HG02943 (cell line): ENCODE measurements around the gene TASL.
"Not testable (repeated sequence)": the region's sequence is repeated elsewhere in the genome, so short reads cannot be mapped to it uniquely, and the experiment has no call there.

Experiments used
- ATAC-seq: cut with Tn5 transposase; IDR thresholded peaks from one replicate; pipeline ENCODE4 v1.9.1; 2021; ENCODE audit warnings: mild to moderate bottlenecking, low read depth, moderate library complexity; ENCODE audit not compliant: unreplicated experiment

Gene TASL, protein sequence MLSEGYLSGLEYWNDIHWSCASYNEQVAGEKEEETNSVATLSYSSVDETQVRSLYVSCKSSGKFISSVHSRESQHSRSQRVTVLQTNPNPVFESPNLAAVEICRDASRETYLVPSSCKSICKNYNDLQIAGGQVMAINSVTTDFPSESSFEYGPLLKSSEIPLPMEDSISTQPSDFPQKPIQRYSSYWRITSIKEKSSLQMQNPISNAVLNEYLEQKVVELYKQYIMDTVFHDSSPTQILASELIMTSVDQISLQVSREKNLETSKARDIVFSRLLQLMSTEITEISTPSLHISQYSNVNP

GRCh38 chrX:30577362-30577991, at the start of gene TASL:
Gene TASL, minus strand, starts transcription at chrX:30577766. Its CDS starts 17,411 bp downstream, at chrX:30560355.
- peak; percentile 82 for ATAC-seq

DNA sequence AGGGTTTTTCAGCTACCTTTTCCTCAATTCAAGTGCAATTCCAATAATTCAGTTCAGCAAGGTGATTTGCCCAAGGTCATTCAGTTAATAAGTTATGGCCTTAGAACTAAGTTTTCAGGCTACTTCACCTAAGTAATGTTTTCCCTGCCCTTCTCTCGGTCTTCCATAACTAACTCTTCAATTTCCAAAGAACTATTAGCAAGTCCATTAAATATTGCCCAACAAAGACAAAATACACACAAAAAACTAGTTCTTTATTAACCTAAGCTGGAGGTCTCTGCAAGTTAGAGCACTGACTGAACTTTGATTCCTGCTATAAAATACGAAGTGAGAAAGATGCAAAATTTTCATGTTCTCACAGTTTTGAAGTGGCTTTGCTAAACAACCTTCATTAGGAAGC, 48.8 kb upstream of the TASL start:
- no peak for ATAC-seq

GRCh38 chrX:30622361-30622760, 44.8 kb upstream of the TASL start:
- no peak for ATAC-seq

- no peak for ATAC-seq
Measured at GRCh38 chrX:30620980-30621618, 43.5 kb upstream of the TASL start.

GRCh38 chrX:30620125-30620524, 42.6 kb upstream of the TASL start:
- no peak for ATAC-seq

DNA sequence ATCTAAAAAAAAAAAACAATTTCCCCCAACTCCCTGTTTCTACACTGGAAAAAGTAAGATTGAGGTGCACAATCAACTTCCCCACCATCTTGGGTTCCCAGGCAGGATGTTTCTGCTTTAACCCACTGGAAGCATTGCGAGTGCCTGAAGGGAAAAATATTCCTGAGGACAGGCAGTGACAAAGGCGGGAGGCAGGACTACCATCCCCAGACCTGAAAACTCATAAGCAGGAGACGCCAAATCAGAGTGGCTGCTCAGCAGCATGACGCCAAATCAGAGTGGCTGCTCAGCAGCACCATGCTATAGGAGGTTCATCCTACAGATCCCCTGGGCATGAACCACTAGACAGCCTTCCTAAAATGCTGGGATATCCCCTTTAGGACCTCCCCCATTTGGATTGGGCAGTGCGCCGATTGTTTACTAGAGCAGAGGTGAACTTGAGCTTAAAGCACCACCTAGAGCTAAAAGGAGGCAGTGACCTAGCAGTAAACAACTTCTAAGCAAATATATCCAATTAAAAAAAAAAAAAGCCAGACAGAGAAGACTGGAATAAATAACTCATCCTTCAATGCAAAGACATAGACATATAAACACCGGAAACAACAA, 40.7 kb upstream of the TASL start:
- no peak for ATAC-seq

GRCh38 chrX:30615229-30615628, 37.7 kb upstream of the TASL start:
- no peak for ATAC-seq

DNA sequence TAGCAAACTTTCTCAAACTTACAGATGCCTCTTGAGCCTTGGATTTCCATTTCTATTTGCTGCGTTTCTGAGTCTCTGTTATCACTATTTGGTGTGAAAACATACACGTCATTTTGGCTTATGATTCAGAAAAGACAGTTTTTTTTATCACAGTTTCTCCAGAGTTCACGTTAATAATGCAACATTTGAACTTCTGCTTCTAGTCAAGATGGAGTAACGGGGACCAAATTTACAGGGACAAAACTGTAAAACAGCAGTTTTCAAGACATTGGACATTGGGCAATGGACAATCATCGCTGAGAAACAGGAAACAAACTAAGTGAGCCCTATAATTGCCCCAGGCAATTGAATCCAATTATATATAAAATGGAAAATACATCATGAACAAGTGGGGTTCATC, 36.2 kb upstream of the TASL start:
- ATAC-seq: no peak

DNA sequence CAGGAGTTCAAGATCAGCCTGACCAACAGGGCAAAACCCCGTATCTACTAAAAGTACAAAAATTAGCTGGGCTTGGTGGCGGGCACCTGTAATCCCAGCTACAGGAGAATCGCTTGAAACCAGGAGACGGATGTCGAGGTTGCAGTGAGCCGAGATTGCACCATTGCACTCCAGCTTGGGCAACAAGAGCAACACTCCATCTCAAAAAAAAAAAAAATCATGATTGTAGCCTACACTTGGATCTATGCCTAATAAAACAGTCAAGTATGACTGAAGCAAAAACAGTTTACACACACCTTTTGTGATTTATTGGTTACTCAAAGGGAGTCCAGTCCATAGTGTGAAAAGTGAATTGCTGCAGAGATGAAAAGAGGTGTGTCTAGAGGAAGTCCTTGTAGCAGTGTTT, 34.7 kb upstream of the TASL start:
- no peak for ATAC-seq

DNA sequence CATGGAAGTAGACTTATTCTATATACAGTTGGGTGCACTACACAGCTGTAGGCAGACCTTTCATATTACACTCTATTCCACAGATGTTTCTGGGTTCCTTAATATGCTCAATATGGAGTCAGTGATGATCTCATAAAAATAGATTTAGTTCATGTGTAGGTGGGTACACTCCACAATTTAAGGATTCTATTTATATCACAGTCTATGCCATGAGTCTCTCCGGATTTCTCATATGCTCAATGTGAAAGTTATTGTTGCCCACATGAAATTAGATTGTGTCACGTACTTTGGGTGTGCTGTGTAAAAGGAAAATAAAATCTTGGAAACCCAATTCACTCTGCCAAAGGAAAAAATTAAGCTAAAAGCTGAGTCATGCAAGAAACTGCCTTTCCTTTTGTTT, 32.5 kb upstream of the TASL start:
- no peak for ATAC-seq

GRCh38 chrX:30607155-30607554, 29.6 kb upstream of the TASL start:
- no peak for ATAC-seq

GRCh38 chrX:30600269-30601176, 23.0 kb upstream of the TASL start:
- ATAC-seq: not testable (repeated sequence)

GRCh38 chrX:30597216-30598012, 19.8 kb upstream of the TASL start:
- ATAC-seq: peak; percentile 83

DNA sequence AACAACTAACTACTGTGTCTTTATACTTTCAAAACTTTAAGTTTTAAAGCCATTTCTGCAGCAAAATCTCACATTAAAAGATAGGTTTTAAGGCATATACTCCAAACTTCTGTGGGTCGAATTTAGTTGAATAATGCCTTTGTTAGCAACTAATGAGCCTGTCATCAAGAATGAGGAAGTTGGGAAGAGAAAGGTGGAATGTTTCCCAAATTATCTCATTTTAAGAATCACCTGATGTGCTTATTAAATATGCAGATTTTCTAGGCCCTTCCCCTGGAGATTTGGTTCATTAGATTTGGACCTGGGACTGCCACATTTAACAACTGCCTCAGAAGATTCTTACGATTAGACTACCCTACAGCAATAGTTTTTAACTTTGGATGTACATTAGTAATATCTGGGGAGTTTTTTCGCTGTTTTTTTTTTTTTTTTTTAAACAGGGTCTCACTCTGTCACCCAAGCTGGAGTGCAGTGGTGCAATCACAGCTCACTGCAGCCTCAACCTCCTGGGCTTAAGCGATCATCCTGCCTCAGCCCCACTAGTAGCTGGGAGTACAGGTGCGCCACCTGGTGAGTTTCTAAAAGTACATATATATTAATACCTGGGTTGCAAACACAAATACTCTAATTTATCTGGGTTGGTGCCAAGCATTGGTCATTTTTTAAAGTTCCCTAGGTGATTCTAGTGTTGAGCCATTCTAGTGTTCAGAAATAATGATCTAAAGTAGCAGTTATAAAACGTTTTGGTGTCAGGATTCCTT, 16.1 kb upstream of the TASL start:
- peak; percentile 43 for ATAC-seq

- ATAC-seq: no peak
Measured at GRCh38 chrX:30592831-30593230, 15.3 kb upstream of the TASL start.

- no peak for ATAC-seq
Measured at GRCh38 chrX:30590368-30590767, 12.8 kb upstream of the TASL start.

DNA sequence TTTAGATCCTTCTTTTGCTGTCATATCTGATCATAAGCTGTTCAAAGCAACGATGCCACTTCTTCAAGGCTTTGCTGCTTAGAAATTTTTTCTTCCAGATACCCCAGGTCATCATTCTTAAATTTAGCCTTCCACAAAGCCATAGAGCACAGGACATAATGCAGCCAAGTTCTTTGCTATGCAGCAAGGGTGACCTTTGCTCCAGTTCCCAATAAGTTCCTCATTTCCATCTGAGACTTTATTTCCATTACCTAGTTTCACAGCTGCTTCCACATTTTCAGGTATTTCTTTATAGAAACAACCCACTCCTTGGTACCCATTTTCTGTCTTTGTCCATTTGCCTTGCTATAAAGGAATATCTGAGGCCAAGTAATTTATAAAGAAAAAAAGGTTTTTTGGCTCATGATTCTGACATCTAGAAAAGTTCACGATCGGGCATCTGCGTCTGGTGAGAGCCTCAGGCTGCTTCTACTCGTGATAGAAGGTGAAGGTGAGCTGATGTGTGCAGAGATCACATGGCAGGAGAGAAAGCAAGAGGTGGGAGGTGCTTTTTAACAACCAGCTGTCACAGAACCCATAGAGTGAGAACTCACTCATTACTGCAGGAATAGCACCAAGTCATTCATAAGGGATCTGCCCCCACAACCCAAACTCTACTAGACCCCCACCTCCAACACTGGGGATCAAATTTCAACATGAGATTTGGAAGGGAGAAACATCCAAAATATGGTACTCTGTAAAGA, 11.8 kb upstream of the TASL start:
- peak; percentile 41 for ATAC-seq

DNA sequence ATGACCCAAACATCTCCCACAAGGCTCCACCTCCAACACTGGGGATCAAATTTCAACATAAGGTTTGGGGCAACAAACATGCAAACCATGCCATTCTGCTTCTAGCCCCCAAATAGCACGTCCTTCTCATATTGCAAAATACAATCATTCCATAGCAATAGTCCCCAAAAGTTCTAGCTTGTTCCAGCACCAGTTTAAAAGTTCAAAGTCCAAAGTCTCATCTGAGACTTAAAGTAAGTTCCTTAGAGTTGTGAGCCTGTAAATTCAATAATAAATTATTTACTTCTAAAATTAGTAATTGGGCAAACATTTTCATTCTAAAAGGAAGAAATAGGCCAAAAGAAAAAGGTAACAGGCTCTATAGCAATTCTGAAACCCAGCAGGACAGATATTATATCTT, 8.9 kb upstream of the TASL start:
- no peak for ATAC-seq
